Naive B cell (primary cell): ENCODE results near the gene POLN. TPM values are rescaled to one million over a fixed set of nuclear protein-coding genes. Genes with fewer than 3 reads are reported as not detected.
A peak's percentile ranks its signal among the peaks of the same experiment; 100 is the strongest.

Experiments used
- ATAC-seq, 2 donors: fragments of 150-1000 bp; cut with Tn5 transposase; 2 replicates each; pipeline ENCODE4 v1.10.0; 2021; ENCODE audit warnings: low read depth in 2 of 2, mild to moderate bottlenecking in 2 of 2, moderate library complexity in 2 of 2
- DNase-seq: peaks from one replicate; pipeline ENCODE4 v3.0.0; 2022
- H3K27ac Mint-ChIP-seq, 6 donors: one replicate each; pipeline ENCODE4 v1.8.0; 2020 to 2022; ENCODE audit warnings: mild to moderate bottlenecking in 6 of 6, mixed read lengths in 6 of 6, moderate library complexity in 5 of 6, inconsistent platforms in 2 of 6
- H3K27me3 Mint-ChIP-seq, 3 donors: one replicate each; pipeline ENCODE4 v1.8.0; 2021 to 2022; ENCODE audit warnings: mixed read lengths in 3 of 3, mild to moderate bottlenecking in 1 of 3
- H3K36me3 Mint-ChIP-seq, 2 donors: one replicate each; pipeline ENCODE4 v1.8.0; 2020 to 2022; ENCODE audit warnings: mixed read lengths in 2 of 2, inconsistent platforms in 1 of 2, mild to moderate bottlenecking in 1 of 2
- H3K4me1 Mint-ChIP-seq, 3 donors: one replicate each; pipeline ENCODE4 v1.8.0; 2020 to 2022; ENCODE audit warnings: mixed read lengths in 3 of 3, inconsistent platforms in 1 of 3, mild to moderate bottlenecking in 1 of 3, moderate library complexity in 1 of 3
- H3K4me3 Mint-ChIP-seq, 8 donors: one replicate each; pipeline ENCODE4 v1.8.0; 2020 to 2022; ENCODE audit warnings: mild to moderate bottlenecking in 8 of 8, mixed read lengths in 8 of 8, moderate library complexity in 8 of 8, inconsistent platforms in 2 of 8
- H3K9me3 Mint-ChIP-seq, 7 donors: one replicate each; pipeline ENCODE4 v1.8.0; 2020 to 2022; ENCODE audit warnings: mixed read lengths in 7 of 7, mild to moderate bottlenecking in 5 of 7, inconsistent platforms in 2 of 7, moderate library complexity in 1 of 7
- polyA plus RNA-seq, 6 donors: library from polyadenylated mRNA; unstranded; fragments of 300-500 nt; fragmentation: Illumina TruSeq; gene quantifications; one replicate each; pipeline ENCODE4 v1.2.3, GENCODE V29; 2021; ENCODE audit warnings: low read depth in 6 of 6

Gene POLN
- polyA plus RNA-seq, 6 donors from 2014 or later, result 0.62 to 0.79 (median 0.71) TPM; not detected in 2

- DNase-seq, result no peak
- no peak overlapping the region for H3K4me3 Mint-ChIP-seq
- no peaks in the 10 kb centered on the region for H3K4me1 Mint-ChIP-seq
- peaks cover 0 to 34% (median 18%) of the 10 kb centered on the region in 7 donors for H3K9me3 Mint-ChIP-seq
- H3K27ac Mint-ChIP-seq, result no peak overlapping the region
- H3K27me3 Mint-ChIP-seq, result peaks cover 22 to 72% (median 68%) of the 10 kb centered on the region in 3 donors
- H3K36me3 Mint-ChIP-seq, result peaks cover 0 to 10% of the 10 kb centered on the region in 2 donors
- ATAC-seq, result no peak
Measured at GRCh38 chr4:2095236-2096072, 146.5 kb downstream of the POLN start.

GRCh38 chr4:2094545-2094944 lies 147.4 kb downstream of the POLN start:
- peaks cover 0 to 32% (median 16%) of the 10 kb centered on the region in 7 donors for H3K9me3 Mint-ChIP-seq
- no peak for ATAC-seq
- DNase-seq, result no peak
- peaks cover 20 to 67% (median 64%) of the 10 kb centered on the region in 3 donors for H3K27me3 Mint-ChIP-seq
- H3K36me3 Mint-ChIP-seq, result peaks cover 0 to 10% of the 10 kb centered on the region in 2 donors
- H3K4me3 Mint-ChIP-seq, result peak overlapping the region in 1 of 8 donors; percentile 66
- H3K4me1 Mint-ChIP-seq, result no peaks in the 10 kb centered on the region
- no peak overlapping the region for H3K27ac Mint-ChIP-seq

- Mint-ChIP-seq H3K27me3 (peaks cover 15 to 54% (median 51%) of the 10 kb centered on the region in 3 donors), H3K4me3 (no peak overlapping the region), H3K36me3 (peaks cover 0 to 10% of the 10 kb centered on the region in 2 donors), H3K27ac (peak overlapping the region in 2 of 6 donors; percentile 53 to 65), H3K4me1 (no peaks in the 10 kb centered on the region), H3K9me3 (peaks cover 0 to 31% (median 16%) of the 10 kb centered on the region in 7 donors)
- DNase-seq (no peak), ATAC-seq (no peak)
Measured at GRCh38 chr4:2093265-2093664, 148.7 kb downstream of the POLN start.

- H3K27ac Mint-ChIP-seq, result peak overlapping the region in 1 of 6 donors; percentile 26
- H3K4me1 Mint-ChIP-seq, result no peaks in the 10 kb centered on the region
- no peak for DNase-seq
- H3K36me3 Mint-ChIP-seq, result peaks cover 0 to 10% of the 10 kb centered on the region in 2 donors
- peaks cover 11 to 50% (median 49%) of the 10 kb centered on the region in 3 donors for H3K27me3 Mint-ChIP-seq
- no peak overlapping the region for H3K4me3 Mint-ChIP-seq
- H3K9me3 Mint-ChIP-seq, result peaks cover 0 to 29% (median 13%) of the 10 kb centered on the region in 7 donors
- ATAC-seq, result no peak
Measured at GRCh38 chr4:2092669-2093053, 149.3 kb downstream of the POLN start.

GRCh38 chr4:2091990-2092668 lies 149.8 kb downstream of the POLN start:
- DNase-seq (no peak), ATAC-seq (no peak)
- H3K27ac Mint-ChIP-seq, result no peak overlapping the region
- peaks cover 11 to 55% (median 49%) of the 10 kb centered on the region in 3 donors for H3K27me3 Mint-ChIP-seq
- H3K4me1 Mint-ChIP-seq, result no peaks in the 10 kb centered on the region
- H3K9me3 Mint-ChIP-seq, result peaks cover 0 to 33% (median 12%) of the 10 kb centered on the region in 7 donors
- no peak overlapping the region for H3K4me3 Mint-ChIP-seq
- H3K36me3 Mint-ChIP-seq, result peaks cover 0 to 10% of the 10 kb centered on the region in 2 donors

GRCh38 chr4:2090642-2091041 lies 151.3 kb downstream of the POLN start:
- Mint-ChIP-seq H3K9me3 (peaks cover 0 to 24% (median 8%) of the 10 kb centered on the region in 7 donors), H3K27me3 (peaks cover 10 to 53% (median 39%) of the 10 kb centered on the region in 3 donors), H3K36me3 (no peaks in the 10 kb centered on the region), H3K27ac (no peak overlapping the region), H3K4me1 (no peaks in the 10 kb centered on the region), H3K4me3 (no peak overlapping the region)
- ATAC-seq (no peak), DNase-seq (no peak)

GRCh38 chr4:2089222-2089621 lies 152.7 kb downstream of the POLN start:
- Mint-ChIP-seq H3K36me3 (no peaks in the 10 kb centered on the region), H3K27ac (no peak overlapping the region), H3K9me3 (peaks cover 0 to 17% (median 4%) of the 10 kb centered on the region in 7 donors), H3K4me1 (no peaks in the 10 kb centered on the region), H3K4me3 (no peak overlapping the region), H3K27me3 (peaks cover 4 to 45% (median 30%) of the 10 kb centered on the region in 3 donors)
- no peak for DNase-seq
- ATAC-seq, result no peak

GRCh38 chr4:2087170-2087569 lies 154.8 kb downstream of the POLN start:
- no peak for DNase-seq
- no peak for ATAC-seq
- H3K36me3 Mint-ChIP-seq, result no peaks in the 10 kb centered on the region
- no peak overlapping the region for H3K27ac Mint-ChIP-seq
- no peak overlapping the region for H3K4me3 Mint-ChIP-seq
- peaks cover 4 to 47% (median 34%) of the 10 kb centered on the region in 3 donors for H3K27me3 Mint-ChIP-seq
- H3K9me3 Mint-ChIP-seq, result peaks cover 0 to 13% (median 4%) of the 10 kb centered on the region in 7 donors
- H3K4me1 Mint-ChIP-seq, result no peaks in the 10 kb centered on the region

GRCh38 chr4:2085496-2085901 lies 156.4 kb downstream of the POLN start:
- H3K9me3 Mint-ChIP-seq, result peaks cover 0 to 13% (median 4%) of the 10 kb centered on the region in 7 donors
- ATAC-seq, result no peak
- H3K27ac Mint-ChIP-seq, result no peak overlapping the region
- H3K27me3 Mint-ChIP-seq, result peaks cover 4 to 35% (median 19%) of the 10 kb centered on the region in 3 donors
- no peaks in the 10 kb centered on the region for H3K4me1 Mint-ChIP-seq
- DNase-seq, result no peak
- H3K36me3 Mint-ChIP-seq, result no peaks in the 10 kb centered on the region
- no peak overlapping the region for H3K4me3 Mint-ChIP-seq

GRCh38 chr4:2084316-2084715 lies 157.6 kb downstream of the POLN start:
- Mint-ChIP-seq H3K4me3 (no peak overlapping the region), H3K4me1 (no peaks in the 10 kb centered on the region), H3K27ac (no peak overlapping the region), H3K36me3 (no peaks in the 10 kb centered on the region), H3K27me3 (peaks cover 4 to 40% (median 19%) of the 10 kb centered on the region in 3 donors), H3K9me3 (peaks cover 0 to 13% (median 4%) of the 10 kb centered on the region in 7 donors)
- DNase-seq (no peak), ATAC-seq (no peak)

GRCh38 chr4:2083826-2084160 lies 158.1 kb downstream of the POLN start:
- H3K36me3 Mint-ChIP-seq, result no peaks in the 10 kb centered on the region
- H3K9me3 Mint-ChIP-seq, result peaks cover 0 to 13% (median 4%) of the 10 kb centered on the region in 7 donors
- no peaks in the 10 kb centered on the region for H3K4me1 Mint-ChIP-seq
- DNase-seq, result no peak
- no peak overlapping the region for H3K4me3 Mint-ChIP-seq
- H3K27me3 Mint-ChIP-seq, result peaks cover 4 to 40% (median 19%) of the 10 kb centered on the region in 3 donors
- peak overlapping the region in 2 of 6 donors; percentile 33 to 44 for H3K27ac Mint-ChIP-seq
- ATAC-seq, result no peak

GRCh38 chr4:2083116-2083825 lies 158.7 kb downstream of the POLN start:
- H3K9me3 Mint-ChIP-seq, result peaks cover 0 to 13% (median 4%) of the 10 kb centered on the region in 7 donors
- no peak for DNase-seq
- ATAC-seq, result no peak
- no peaks in the 10 kb centered on the region for H3K4me1 Mint-ChIP-seq
- H3K4me3 Mint-ChIP-seq, result no peak overlapping the region
- no peaks in the 10 kb centered on the region for H3K36me3 Mint-ChIP-seq
- H3K27me3 Mint-ChIP-seq, result peaks cover 4 to 40% (median 19%) of the 10 kb centered on the region in 3 donors
- H3K27ac Mint-ChIP-seq, result peak overlapping the region in 3 of 6 donors; percentile 15 to 44 (median 33)

GRCh38 chr4:2082627-2083026 lies 159.3 kb downstream of the POLN start:
- no peak for DNase-seq
- Mint-ChIP-seq H3K27ac (no peak overlapping the region), H3K9me3 (peaks cover 0 to 12% (median 2%) of the 10 kb centered on the region in 7 donors), H3K27me3 (peaks cover 4 to 38% (median 19%) of the 10 kb centered on the region in 3 donors), H3K4me1 (no peaks in the 10 kb centered on the region), H3K36me3 (no peaks in the 10 kb centered on the region), H3K4me3 (no peak overlapping the region)
- no peak for ATAC-seq
